Ascending aorta (tissue), 2 donors: ENCODE results near the gene DCAF8. TPM values are rescaled to one million over a fixed set of nuclear protein-coding genes. Genes with fewer than 3 reads are reported as not detected.

Experiments
- DNase-seq, 2 donors: peaks; one replicate each; pipeline ENCODE4 v3.0.0-alpha.2; 2019; ENCODE audit warnings: low spot score in 2 of 2
- H3K27ac ChIP-seq, 2 donors: fragments of 200-600 bp; sonication (generic); one replicate each; pipeline ENCODE4 v1.5.1; 2016 to 2017; ENCODE audit warnings: mild to moderate bottlenecking in 1 of 2
- H3K27me3 ChIP-seq: fragments of 200-600 bp; sonication (generic); one replicate; pipeline ENCODE4 v1.5.1; 2017
- H3K36me3 ChIP-seq, 2 donors: fragments of 200-600 bp; sonication (generic); one replicate each; pipeline ENCODE4 v1.5.1; 2016
- H3K4me1 ChIP-seq, 2 donors: fragments of 200-600 bp; sonication (generic); one replicate each; pipeline ENCODE4 v1.5.1; 2016 to 2017; ENCODE audit warnings: mild to moderate bottlenecking in 1 of 2
- H3K4me3 ChIP-seq, 2 donors: fragments of 200-600 bp; sonication (generic); one replicate each; pipeline ENCODE4 v1.5.1; 2016 to 2017; ENCODE audit warnings: mild to moderate bottlenecking in 1 of 2
- H3K9me3 ChIP-seq, 2 donors: fragments of 200-600 bp; sonication (generic); one replicate each; pipeline ENCODE4 v1.5.1; 2016
- intact Hi-C: fragments of 100-400 bp; cut with DNase I; formaldehyde crosslinking; loops from one replicate; pipeline ENCODE4 v1.15.1; 2023
- total RNA-seq: library from RNA; depleted of rRNA; stranded (reverse); fragments of >200 nt; gene quantifications from one replicate; pipeline ENCODE4 v1.1.0, GENCODE V29; 2016
- TF ChIP-seq, protein P1 (sequence below), 3 experiments: fragments of 200-600 bp in 2 of 3; fragments of 450-650 bp in 1 of 3; sonication (generic) in 2 of 3; IDR thresholded peaks; one replicate each; pipeline ENCODE4 v1.5.1; 2016 to 2019; ENCODE audit warnings: antibody characterized with exemption in 3 of 3, mild to moderate bottlenecking in 1 of 3, moderate library complexity in 1 of 3

The DCAF8 gene
- total RNA-seq, 1 donor from 2014 or later: 68.9 TPM

DNA sequence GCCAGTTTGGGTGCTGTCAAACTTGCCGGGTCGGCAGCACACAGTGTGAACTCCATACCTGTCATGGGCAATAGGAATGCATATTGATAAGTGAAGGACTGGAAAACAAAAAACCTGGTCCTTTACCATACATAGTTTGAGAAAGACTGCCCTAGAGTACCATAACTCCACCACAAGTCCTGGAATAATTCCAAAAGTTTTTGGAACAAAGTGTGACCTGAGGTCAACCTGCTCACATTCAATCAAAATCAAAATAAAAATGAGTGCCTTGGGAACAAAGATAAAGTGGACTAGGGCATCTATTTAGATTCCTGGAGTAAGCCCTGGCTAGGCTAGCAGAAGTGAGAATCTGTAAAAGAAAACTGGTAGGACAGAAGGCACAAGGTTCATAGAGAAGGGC, 15.0 kb upstream of the DCAF8 start:
- TF ChIP-seq, protein P1, sequence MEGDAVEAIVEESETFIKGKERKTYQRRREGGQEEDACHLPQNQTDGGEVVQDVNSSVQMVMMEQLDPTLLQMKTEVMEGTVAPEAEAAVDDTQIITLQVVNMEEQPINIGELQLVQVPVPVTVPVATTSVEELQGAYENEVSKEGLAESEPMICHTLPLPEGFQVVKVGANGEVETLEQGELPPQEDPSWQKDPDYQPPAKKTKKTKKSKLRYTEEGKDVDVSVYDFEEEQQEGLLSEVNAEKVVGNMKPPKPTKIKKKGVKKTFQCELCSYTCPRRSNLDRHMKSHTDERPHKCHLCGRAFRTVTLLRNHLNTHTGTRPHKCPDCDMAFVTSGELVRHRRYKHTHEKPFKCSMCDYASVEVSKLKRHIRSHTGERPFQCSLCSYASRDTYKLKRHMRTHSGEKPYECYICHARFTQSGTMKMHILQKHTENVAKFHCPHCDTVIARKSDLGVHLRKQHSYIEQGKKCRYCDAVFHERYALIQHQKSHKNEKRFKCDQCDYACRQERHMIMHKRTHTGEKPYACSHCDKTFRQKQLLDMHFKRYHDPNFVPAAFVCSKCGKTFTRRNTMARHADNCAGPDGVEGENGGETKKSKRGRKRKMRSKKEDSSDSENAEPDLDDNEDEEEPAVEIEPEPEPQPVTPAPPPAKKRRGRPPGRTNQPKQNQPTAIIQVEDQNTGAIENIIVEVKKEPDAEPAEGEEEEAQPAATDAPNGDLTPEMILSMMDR (IDR thresholded peaks at IDR 0.05): no peak
- no peaks in the 10 kb centered on the region for H3K4me1 ChIP-seq
- H3K9me3 ChIP-seq: no peaks in the 10 kb centered on the region
- no peak overlapping the region for H3K4me3 ChIP-seq
- peaks cover 54% of the 10 kb centered on the region in 2 donors for H3K36me3 ChIP-seq
- no peak for DNase-seq
- intact Hi-C loops: no loop called here
- no peaks in the 10 kb centered on the region for H3K27me3 ChIP-seq
- no peak overlapping the region for H3K27ac ChIP-seq

DNA sequence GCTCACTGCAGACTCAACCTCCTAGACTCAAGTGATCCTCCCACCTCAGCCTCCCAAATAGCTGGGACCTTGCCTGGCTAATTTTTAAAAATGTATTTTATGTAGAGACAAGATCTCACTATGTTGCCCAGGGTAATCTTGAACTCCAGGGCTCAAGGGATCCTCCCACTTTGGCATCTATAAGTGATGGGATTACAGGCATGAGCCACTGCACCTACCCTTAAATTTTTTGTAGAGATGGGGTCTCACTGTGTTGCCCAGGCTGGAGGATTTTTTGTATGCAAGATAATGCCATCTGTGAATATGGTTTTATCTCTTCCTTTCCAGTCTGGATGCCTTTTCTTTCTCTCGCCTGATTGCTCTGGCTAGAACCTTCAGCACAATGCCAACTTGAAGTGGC, 8.7 kb upstream of the DCAF8 start:
- intact Hi-C loops: no loop called here
- H3K27me3 ChIP-seq: no peaks in the 10 kb centered on the region
- DNase-seq: no peak
- no peaks in the 10 kb centered on the region for H3K36me3 ChIP-seq
- no peak overlapping the region for H3K4me3 ChIP-seq
- TF ChIP-seq, protein P1 (IDR thresholded peaks at IDR 0.05): no peak
- H3K9me3 ChIP-seq: no peaks in the 10 kb centered on the region
- no peaks in the 10 kb centered on the region for H3K4me1 ChIP-seq
- H3K27ac ChIP-seq: no peak overlapping the region

DNA sequence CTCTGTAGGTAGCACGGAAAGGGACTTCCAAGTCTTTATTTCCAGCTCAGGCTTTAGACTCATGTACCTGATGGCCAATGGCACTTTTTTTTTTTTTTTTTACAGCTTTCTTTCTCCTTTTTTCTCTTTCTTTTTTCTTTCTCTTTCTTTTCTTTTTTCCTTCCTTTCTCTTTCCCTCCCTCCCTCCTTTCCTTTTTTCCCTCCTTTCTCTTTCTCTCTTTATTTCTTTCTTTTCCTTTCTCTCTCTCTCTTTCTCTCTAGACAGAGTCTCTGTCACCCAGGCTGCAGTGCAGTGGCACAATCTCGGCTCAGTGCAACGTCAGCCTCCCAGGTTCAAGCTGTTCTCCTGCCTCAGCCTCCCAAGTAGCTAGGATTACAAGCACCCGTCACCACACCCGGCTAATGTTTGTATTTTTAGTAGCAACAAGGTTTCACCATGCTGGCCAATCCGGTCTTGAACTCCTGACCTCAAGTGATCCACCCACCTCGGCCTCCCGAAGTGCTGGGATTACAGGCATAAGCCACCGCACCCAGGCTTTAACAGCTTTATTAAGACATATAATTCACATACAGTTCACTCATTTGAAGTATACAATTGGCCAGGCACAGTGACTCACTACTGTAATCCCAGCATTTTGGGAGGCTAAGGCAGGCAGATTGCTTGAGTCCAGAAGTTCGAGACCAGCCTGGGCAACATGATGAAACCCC, 5.1 kb upstream of the DCAF8 start:
- H3K4me1 ChIP-seq: no peaks in the 10 kb centered on the region
- H3K36me3 ChIP-seq: no peaks in the 10 kb centered on the region
- H3K4me3 ChIP-seq: no peak overlapping the region
- intact Hi-C loops: no loop called here
- H3K27ac ChIP-seq: no peak overlapping the region
- no peaks in the 10 kb centered on the region for H3K9me3 ChIP-seq
- no peak for DNase-seq
- TF ChIP-seq, protein P1 (IDR thresholded peaks at IDR 0.05): no peak
- H3K27me3 ChIP-seq: no peaks in the 10 kb centered on the region

DNA sequence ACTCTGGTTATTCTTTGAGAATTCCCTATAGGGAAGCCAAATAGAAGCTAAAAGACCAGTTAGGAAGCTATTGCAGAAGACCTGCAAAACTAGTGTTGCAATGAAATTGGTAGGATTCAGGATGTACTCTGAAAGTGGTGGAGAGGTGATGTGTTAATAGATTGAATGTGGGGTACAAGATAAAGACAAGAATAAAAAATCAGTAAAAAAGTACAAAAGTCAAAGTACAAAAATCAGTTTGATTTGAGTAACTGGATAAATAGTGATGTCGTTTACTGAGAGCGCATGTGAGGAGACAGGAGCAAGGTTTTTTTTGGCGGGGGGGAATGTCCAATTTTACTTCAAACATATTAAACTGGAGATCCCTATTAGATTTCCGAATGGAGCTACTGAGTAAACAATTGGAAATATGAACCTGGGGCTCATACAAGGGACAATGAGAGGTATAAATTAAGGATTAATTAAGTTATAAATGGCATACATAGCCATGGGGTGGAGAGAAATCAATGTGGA, 2.5 kb upstream of the DCAF8 start:
- Histone ChIP-seq H3K4me3 (no peak overlapping the region), H3K27ac (no peak overlapping the region), H3K27me3 (no peaks in the 10 kb centered on the region), H3K36me3 (no peaks in the 10 kb centered on the region), H3K9me3 (no peaks in the 10 kb centered on the region), H3K4me1 (peaks cover 0 to 13% of the 10 kb centered on the region in 2 donors)
- TF ChIP-seq, protein P1 (IDR thresholded peaks at IDR 0.05): no peak
- intact Hi-C loops: loop anchor here (5.0 kb wide), 4 partner anchors 58 to 892 kb away; partner anchors contain the start of genes PEA15, PIGM and USP21
- DNase-seq: no peak

DNA sequence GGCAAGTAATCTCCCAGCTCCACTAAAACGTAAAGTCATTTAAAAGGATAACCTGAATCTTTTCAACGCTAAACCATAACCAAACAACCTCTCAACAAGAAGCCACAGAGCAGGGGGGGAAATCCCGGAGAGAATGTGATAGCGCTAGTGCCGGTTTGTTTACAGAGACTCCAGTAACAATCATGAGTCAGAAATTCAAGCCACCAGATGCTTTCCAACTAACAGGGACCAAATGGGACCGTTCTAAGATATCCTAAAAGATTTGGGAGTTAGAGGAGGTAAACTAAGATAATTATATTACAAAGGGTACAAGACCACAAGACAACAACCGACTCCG, 825 bp downstream of the DCAF8 start:
- peaks cover 0 to 28% of the 10 kb centered on the region in 2 donors for H3K4me1 ChIP-seq
- no peak for DNase-seq
- TF ChIP-seq, protein P1 (IDR thresholded peaks at IDR 0.05): no peak
- no peaks in the 10 kb centered on the region for H3K27me3 ChIP-seq
- H3K36me3 ChIP-seq: no peaks in the 10 kb centered on the region
- peak overlapping the region; percentile 85 to 98 for H3K4me3 ChIP-seq
- H3K27ac ChIP-seq: peak overlapping the region; percentile 98
- no peaks in the 10 kb centered on the region for H3K9me3 ChIP-seq
- intact Hi-C loops: loop anchor here (1.0 to 5.0 kb wide), 5 partner anchors 24 to 896 kb away; partner anchors contain the start of genes PEA15, PEX19, PIGM and USP21
